HCT116 (cell line): ENCODE data around the gene SMIM26. TPM values are rescaled to one million over a fixed set of nuclear protein-coding genes. Genes with fewer than 3 reads are reported as not detected.

Experiments used
- ATAC-seq: fragments of 200-7000 bp; cut with Tn5 transposase; 2 replicates; pipeline ENCODE4 v1.9.1; 2020; ENCODE audit warnings: mild to moderate bottlenecking, moderate library complexity
- BruUV-seq: library from RNA; stranded (reverse); fragments of 400-500 nt; replicated peaks from 2 replicates; lab custom pipeline; 2021; lab: Mats Ljungman, UMichigan
- CTCF ChIA-PET: fragments of 300-600 bp; sonication (Branson Sonifier 250); formaldehyde crosslinking; loops from one replicate; lab custom pipeline; 2021; ENCODE audit warnings: antibody characterized with exemption; lab: Charles Lee
- POLR2A ChIA-PET: fragments of 300-600, 350-600 bp; sonication (Branson Sonifier 250); formaldehyde crosslinking; loops from one replicate; lab custom pipeline; 2021; ENCODE audit warnings: antibody characterized with exemption; lab: Charles Lee
- RAD21 ChIA-PET, 2 experiments: fragments of 300-600 bp; sonication (Branson Sonifier 250); formaldehyde crosslinking; loops; one replicate each; lab custom pipeline; 2023; ENCODE audit warnings: low total read pairs in 2 of 2; ENCODE audit not compliant: uncharacterized antibody in 2 of 2, unreplicated experiment in 2 of 2, low non-redundant PET in 1 of 2; lab: Charles Lee
- DNase-seq: peaks from one replicate; pipeline ENCODE4 v3.0.0-alpha.2; 2010; ENCODE audit warnings: low read depth, low spot score
- H2AFZ ChIP-seq: fragments of 200-600 bp; shearing (Covaris generic), sonication (generic); 2 replicates; pipeline ENCODE4 v1.6.1; 2017; ENCODE audit warnings: low read depth, mixed run types, mixed read lengths, antibody characterized with exemption, low read length; ENCODE audit not compliant: poor library complexity, severe bottlenecking
- H3K27ac ChIP-seq: 2 replicates; pipeline ENCODE4 v1.5.1; 2012; ENCODE audit warnings: low read depth, low read length
- H3K27me3 ChIP-seq: fragments of 200-600 bp; sonication (generic); 2 replicates; pipeline ENCODE4 v1.6.1; 2016; ENCODE audit warnings: mixed run types, low read length, mixed read lengths; ENCODE audit not compliant: insufficient read depth
- H3K36me3 ChIP-seq, 2 experiments: fragments of 200-500 bp in 1 of 2; fragments of 200-600 bp in 1 of 2; sonication (Bioruptor generic) in 1 of 2; sonication (generic) in 1 of 2; 2 replicates each; pipeline versions ENCODE4 v1.5.1 to v1.6.1; 2014 to 2016; ENCODE audit warnings: low read length in 2 of 2, inconsistent platforms in 1 of 2, mixed read lengths in 1 of 2, mixed run types in 1 of 2; ENCODE audit not compliant: insufficient read depth in 2 of 2, control insufficient read depth in 1 of 2
- H3K4me1 ChIP-seq, 2 experiments: fragments of 200-600 bp in 1 of 2; sonication (generic) in 1 of 2; 2 replicates each; pipeline versions ENCODE4 v1.5.1 to v1.6.1; 2012 to 2017; ENCODE audit warnings: low read length in 2 of 2, inconsistent platforms in 1 of 2, mild to moderate bottlenecking in 1 of 2, mixed read lengths in 1 of 2, mixed run types in 1 of 2, moderate library complexity in 1 of 2; ENCODE audit not compliant: insufficient read depth in 2 of 2, control insufficient read depth in 1 of 2
- H3K4me2 ChIP-seq: fragments of 200-600 bp; sonication (generic); 2 replicates; pipeline ENCODE4 v1.6.1; 2017; ENCODE audit warnings: mixed run types, low read length, mixed read lengths
- H3K4me3 ChIP-seq, 2 experiments: fragments of 200-600 bp in 1 of 2; sonication (generic) in 1 of 2; replicated peaks in 1 of 2; 2 replicates each; pipeline ENCODE4 v1.5.1; 2011 to 2016; ENCODE audit warnings: low read length in 2 of 2, control low read depth in 1 of 2, low read depth in 1 of 2, mild to moderate bottlenecking in 1 of 2, mixed read lengths in 1 of 2, mixed run types in 1 of 2
- H3K79me2 ChIP-seq: fragments of 200-600 bp; sonication (generic); 2 replicates; pipeline ENCODE4 v1.6.1; 2017; ENCODE audit warnings: mild to moderate bottlenecking, mixed run types, low read length, moderate library complexity, mixed read lengths; ENCODE audit not compliant: insufficient read depth
- H3K9ac ChIP-seq: fragments of 200-600 bp; sonication (generic); 2 replicates; pipeline ENCODE4 v1.6.1; 2016; ENCODE audit warnings: low read length, mixed read lengths
- H3K9me2 ChIP-seq: fragments of 200-600 bp; sonication (generic), shearing (Covaris generic); 2 replicates; pipeline ENCODE4 v1.6.1; 2017; ENCODE audit warnings: mixed run types, mild to moderate bottlenecking, moderate library complexity; ENCODE audit not compliant: insufficient read depth
- H3K9me3 ChIP-seq, 2 experiments: fragments of 200-500 bp in 1 of 2; fragments of 200-600 bp in 1 of 2; sonication (Bioruptor generic) in 1 of 2; sonication (generic) in 1 of 2; 2 replicates each; pipeline ENCODE4 v1.6.1; 2014 to 2017; ENCODE audit warnings: low read length in 2 of 2, mixed read lengths in 2 of 2, inconsistent platforms in 1 of 2, low read depth in 1 of 2, mild to moderate bottlenecking in 1 of 2, mixed run types in 1 of 2, moderate library complexity in 1 of 2; ENCODE audit not compliant: control insufficient read depth in 1 of 2, insufficient read depth in 1 of 2
- H4K20me1 ChIP-seq: fragments of 200-600 bp; sonication (generic), shearing (Covaris generic); 2 replicates; pipeline ENCODE4 v1.6.1; 2017; ENCODE audit warnings: mixed run types, mild to moderate bottlenecking, moderate library complexity; ENCODE audit not compliant: insufficient read depth
- CBX3 ChIP-seq: IDR thresholded peaks from 2 replicates; pipeline ENCODE4 v1.6.1; 2012; ENCODE audit warnings: low read depth
- CEBPB ChIP-seq: IDR thresholded peaks from 2 replicates; pipeline ENCODE4 v1.6.1; 2012; ENCODE audit warnings: low read depth
- CTCF ChIP-seq, 3 experiments: fragments of 200-600 bp in 1 of 3; sonication (generic) in 1 of 3; IDR thresholded peaks in 2 of 3; conservative IDR thresholded peaks in 1 of 3; 2 replicates each; pipeline ENCODE4 v1.5.1; 2012 to 2017; ENCODE audit warnings: low read depth in 2 of 3, low read length in 2 of 3, antibody characterized with exemption in 1 of 3, borderline replicate concordance in 1 of 3, control low read depth in 1 of 3, mild to moderate bottlenecking in 1 of 3, mixed read lengths in 1 of 3, mixed run types in 1 of 3, moderate library complexity in 1 of 3; ENCODE audit not compliant: insufficient read depth in 1 of 3
- EGR1 ChIP-seq: IDR thresholded peaks from 2 replicates; pipeline ENCODE4 v1.6.1; 2012; ENCODE audit warnings: low read depth
- ELF1 ChIP-seq: IDR thresholded peaks from 2 replicates; pipeline ENCODE4 v1.6.1; 2012; ENCODE audit warnings: low read depth, borderline replicate concordance
- EZH2 ChIP-seq: fragments of 200-600 bp; sonication (generic); IDR thresholded peaks from 2 replicates; pipeline ENCODE4 v1.6.1; 2017; ENCODE audit warnings: antibody characterized with exemption, mixed run types
- EZH2phosphoT487 ChIP-seq: fragments of 200-600 bp; IDR thresholded peaks from 2 replicates; pipeline ENCODE4 v1.6.1; 2018; ENCODE audit warnings: antibody characterized with exemption, borderline replicate concordance
- FOSL1 ChIP-seq: IDR thresholded peaks from 2 replicates; pipeline ENCODE4 v1.6.1; 2012; ENCODE audit warnings: low read depth
- JUND ChIP-seq: IDR thresholded peaks from 2 replicates; pipeline ENCODE4 v1.6.1; 2012
- MAX ChIP-seq: IDR thresholded peaks from 2 replicates; pipeline ENCODE4 v1.6.1; 2012
- POLR2A ChIP-seq: IDR thresholded peaks from 2 replicates; pipeline ENCODE4 v1.7.0; 2011; ENCODE audit warnings: borderline replicate concordance; ENCODE audit not compliant: insufficient read depth, insufficient read length; ENCODE audit errors: extremely low read depth
- POLR2AphosphoS5 ChIP-seq: IDR thresholded peaks from 2 replicates; pipeline ENCODE4 v1.6.1; 2011; ENCODE audit warnings: mild to moderate bottlenecking, low read depth, low read length, moderate library complexity
- RAD21 ChIP-seq: IDR thresholded peaks from 2 replicates; pipeline ENCODE4 v1.6.1; 2012; ENCODE audit warnings: low read depth, mild to moderate bottlenecking
- SIN3A ChIP-seq: IDR thresholded peaks from 2 replicates; pipeline ENCODE4 v1.6.1; 2012; ENCODE audit warnings: low read depth
- SRF ChIP-seq: IDR thresholded peaks from 2 replicates; pipeline ENCODE4 v1.6.1; 2012; ENCODE audit warnings: low read depth
- TCF7L2 ChIP-seq: IDR thresholded peaks from 2 replicates; pipeline ENCODE4 v1.7.0; 2011; ENCODE audit warnings: borderline replicate concordance, inconsistent platforms; ENCODE audit not compliant: insufficient read depth, insufficient read length; ENCODE audit errors: extremely low read depth
- ZBTB33 ChIP-seq: IDR thresholded peaks from 2 replicates; pipeline ENCODE4 v1.6.1; 2011; ENCODE audit warnings: mild to moderate bottlenecking, low read length, moderate library complexity; ENCODE audit not compliant: insufficient replicate concordance; ENCODE audit errors: extremely low read depth
- intact Hi-C: fragments of 100-400 bp; cut with micrococcal nuclease; formaldehyde crosslinking; loops from 2 replicates; pipeline ENCODE4 v1.10.0; 2022
- total RNA-seq: library from RNA; stranded (reverse); gene quantifications from one replicate; pipeline ENCODE4 v1.2.1, GENCODE V29; 2021; ENCODE audit not compliant: unreplicated experiment
- TF ChIP-seq, protein P1 (sequence below): IDR thresholded peaks from 2 replicates; pipeline ENCODE4 v1.6.1; 2012

Gene SMIM26
- total RNA-seq, 1 experiment from 2014 or later = 80.1 TPM

GRCh38 chr20:18571578-18571977 lies 4.3 kb downstream of the SMIM26 start:
- ChIA-PET RAD21 (interaction anchor here in 1 of 2 experiments (0.6 kb wide), 1 partner anchor 53 kb away, joined by 3 read pairs; no protein-coding TSS in a partner anchor), CTCF (no interaction called here), POLR2A (interaction anchor here (0.8 to 1.3 kb wide), 3 partner anchors 14 to 64 kb away, joined by 3 to 5 read pairs (median 3); partner anchors contain the start of gene SEC23B)
- intact Hi-C loops = no loop called here
- H3K4me2 ChIP-seq = no peak overlapping the region
- peaks cover 6% of the 10 kb centered on the region in 2 experiments; a peak in 3 of 4 replicates for H3K36me3 ChIP-seq
- no peaks in the 10 kb centered on the region for H3K4me1 ChIP-seq
- BruUV-seq = no TSS peak
- no peak for TF ChIP-seq TCF7L2
- TF ChIP-seq RAD21 = no peak
- TF ChIP-seq EZH2 = no peak
- no peak for TF ChIP-seq EGR1
- no peak for TF ChIP-seq POLR2AphosphoS5
- no peak for TF ChIP-seq EZH2phosphoT487
- TF ChIP-seq POLR2A = no peak
- TF ChIP-seq MAX = no peak
- TF ChIP-seq CEBPB = no peak
- TF ChIP-seq CBX3 = no peak
- no peak for TF ChIP-seq ZBTB33
- TF ChIP-seq JUND = no peak
- no peak for TF ChIP-seq SRF
- TF ChIP-seq SIN3A = no peak
- TF ChIP-seq, protein P1, sequence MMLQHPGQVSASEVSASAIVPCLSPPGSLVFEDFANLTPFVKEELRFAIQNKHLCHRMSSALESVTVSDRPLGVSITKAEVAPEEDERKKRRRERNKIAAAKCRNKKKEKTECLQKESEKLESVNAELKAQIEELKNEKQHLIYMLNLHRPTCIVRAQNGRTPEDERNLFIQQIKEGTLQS = no peak
- no peak for TF ChIP-seq FOSL1
- TF ChIP-seq ELF1 = no peak
- TF ChIP-seq CTCF (IDR thresholded peaks at IDR 0.05 in 2 of 3, conservative IDR thresholded peaks at IDR 0.05 in 1 of 3; ENCODE audit: borderline replicate concordance in 1 of 3, insufficient read depth in 1 of 3, low read depth in 2 of 3, low read length in 2 of 3) = no peak
- no peaks in the 10 kb centered on the region for H4K20me1 ChIP-seq
- H3K79me2 ChIP-seq = peaks cover 21% of the 10 kb centered on the region
- no peak overlapping the region for H2AFZ ChIP-seq
- H3K9ac ChIP-seq = no peak overlapping the region
- ATAC-seq (no peak), DNase-seq (no peak)
- no peaks in the 10 kb centered on the region for H3K9me3 ChIP-seq
- no peaks in the 10 kb centered on the region for H3K27me3 ChIP-seq
- H3K27ac ChIP-seq = no peak overlapping the region
- no peaks in the 10 kb centered on the region for H3K9me2 ChIP-seq
- no peak overlapping the region for H3K4me3 ChIP-seq
